SKM-1 treated with dmso at 0.1 percent for 144 hours (cell line): Measurements from ENCODE around the gene NDUFAF3.

Source experiments
- DNase-seq: peaks from one replicate; lab custom pipeline; 2025; ENCODE audit not compliant: unreplicated experiment; lab: John Stamatoyannopoulos, UW

The NDUFAF3 gene

DNA sequence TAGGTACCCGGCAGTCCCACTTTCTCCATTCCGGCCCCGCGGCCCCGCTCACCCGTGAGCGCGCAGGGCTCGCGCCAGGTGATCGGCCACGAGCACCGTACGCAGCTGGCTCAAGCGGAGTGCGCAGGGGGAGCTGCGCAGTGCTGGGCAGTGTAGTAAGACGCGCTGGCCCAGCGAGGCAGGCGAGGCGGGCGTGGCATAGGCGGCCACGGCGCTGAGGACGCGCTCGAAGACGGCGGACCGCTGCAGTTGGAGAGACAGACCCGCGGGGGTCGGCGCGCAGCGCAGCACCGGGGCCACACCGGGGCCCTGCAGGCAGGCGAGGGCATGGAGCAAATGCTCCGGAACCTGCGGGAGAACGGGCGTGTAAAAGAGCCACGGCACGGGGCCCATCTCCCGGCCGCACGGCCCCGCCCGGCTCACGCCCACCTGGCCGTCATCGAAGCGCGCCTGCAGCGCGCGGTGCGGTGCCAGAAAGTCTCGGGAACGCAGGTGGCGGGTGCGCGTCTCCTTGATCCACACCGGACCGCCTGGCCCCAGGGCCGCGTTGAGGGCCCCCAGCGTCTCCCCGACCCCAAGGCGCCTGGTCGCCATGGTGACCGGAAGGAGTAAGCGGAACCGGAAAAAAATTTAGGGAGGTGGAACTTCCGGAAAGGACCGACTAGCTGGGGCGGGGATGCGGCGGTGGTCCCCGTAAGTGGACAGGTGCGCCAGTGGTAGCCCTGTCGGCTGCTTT, 3.8 kb upstream of the NDUFAF3 start, which contains the start of gene DALRD3:
Gene DALRD3 (minus strand): TSS at position 610 of the 736 bp plus-strand sequence. CDS start 16 bp downstream, at position 594.
- peak; percentile 64 for DNase-seq

DNA sequence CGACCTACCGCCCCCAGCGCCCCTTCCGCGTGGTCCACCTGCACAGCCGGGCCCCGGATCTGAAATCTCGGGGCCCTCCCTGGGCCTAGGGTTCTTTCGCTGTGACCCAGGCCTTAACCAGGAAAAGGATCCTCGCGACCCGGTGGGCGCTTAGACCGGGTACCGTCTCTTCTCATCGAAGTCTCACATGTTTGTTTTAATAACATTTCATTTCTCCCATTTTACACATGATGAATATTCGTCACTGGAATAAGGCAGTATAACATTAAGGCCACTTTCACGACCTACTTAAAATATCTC, 3.3 kb upstream of the NDUFAF3 start:
- DNase-seq, result no peak

DNA sequence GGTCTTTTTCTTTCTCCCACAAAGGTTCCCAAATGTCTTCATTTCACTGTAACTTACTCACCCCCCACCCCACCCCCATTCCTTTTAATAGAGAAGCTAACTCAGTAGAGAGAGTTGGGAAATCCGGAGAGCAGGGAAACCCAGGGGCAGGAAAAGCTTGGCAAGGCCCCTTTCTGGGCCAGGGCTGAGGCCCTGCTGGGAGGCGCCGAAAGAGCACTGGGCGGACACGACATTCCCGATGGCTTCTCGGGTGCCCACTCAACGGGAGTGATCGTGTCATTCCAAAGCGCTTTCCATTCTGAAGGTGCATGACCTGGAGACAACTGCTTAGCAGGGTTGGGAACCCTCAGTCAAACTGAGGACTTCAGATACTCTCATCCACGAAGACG, 2.0 kb upstream of the NDUFAF3 start:
- no peak for DNase-seq

DNA sequence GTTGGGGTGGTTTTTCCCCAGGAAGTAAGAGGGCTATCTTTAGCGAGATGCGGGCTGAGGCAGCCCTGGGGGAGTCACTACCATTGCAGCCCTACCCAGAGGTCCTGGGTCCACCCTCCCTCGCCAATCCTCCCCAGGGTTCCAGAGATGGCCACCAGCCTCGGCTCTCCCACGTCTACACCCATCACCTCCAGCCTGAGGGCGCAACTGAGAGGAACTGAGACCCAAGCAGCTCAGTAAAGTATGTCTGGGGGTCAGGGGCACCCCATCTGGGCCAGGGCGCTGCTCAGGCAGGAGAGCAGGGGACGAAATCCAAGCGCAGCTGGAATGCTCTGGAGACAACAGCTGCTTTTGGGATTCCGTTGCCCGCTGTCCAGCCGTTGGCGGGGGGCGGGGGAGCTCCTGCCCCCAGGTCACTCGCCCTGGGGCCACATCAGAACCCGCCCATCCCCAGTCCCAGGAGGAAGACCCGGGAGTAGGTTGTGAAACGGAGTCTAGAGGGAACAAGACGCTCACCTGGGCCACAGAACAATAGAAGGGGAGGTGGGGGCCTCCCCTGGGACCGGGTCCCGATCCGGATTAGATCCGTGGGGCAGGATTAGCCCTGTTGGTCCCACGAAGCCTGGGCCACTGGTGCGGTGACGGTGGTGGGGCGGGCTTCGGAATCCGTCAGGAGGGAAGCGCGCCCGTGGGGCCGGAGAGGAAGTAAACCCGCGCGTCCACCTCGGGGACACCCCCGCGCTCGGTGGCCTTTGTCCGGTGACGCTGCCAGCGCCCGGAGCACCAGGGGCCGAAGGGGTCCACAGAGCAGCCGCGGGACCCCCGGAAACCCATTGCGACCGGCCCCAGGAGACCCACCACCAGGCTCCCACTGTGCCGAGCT, 1.4 kb upstream of the NDUFAF3 start:
- DNase-seq, result peak; percentile 19

DNA sequence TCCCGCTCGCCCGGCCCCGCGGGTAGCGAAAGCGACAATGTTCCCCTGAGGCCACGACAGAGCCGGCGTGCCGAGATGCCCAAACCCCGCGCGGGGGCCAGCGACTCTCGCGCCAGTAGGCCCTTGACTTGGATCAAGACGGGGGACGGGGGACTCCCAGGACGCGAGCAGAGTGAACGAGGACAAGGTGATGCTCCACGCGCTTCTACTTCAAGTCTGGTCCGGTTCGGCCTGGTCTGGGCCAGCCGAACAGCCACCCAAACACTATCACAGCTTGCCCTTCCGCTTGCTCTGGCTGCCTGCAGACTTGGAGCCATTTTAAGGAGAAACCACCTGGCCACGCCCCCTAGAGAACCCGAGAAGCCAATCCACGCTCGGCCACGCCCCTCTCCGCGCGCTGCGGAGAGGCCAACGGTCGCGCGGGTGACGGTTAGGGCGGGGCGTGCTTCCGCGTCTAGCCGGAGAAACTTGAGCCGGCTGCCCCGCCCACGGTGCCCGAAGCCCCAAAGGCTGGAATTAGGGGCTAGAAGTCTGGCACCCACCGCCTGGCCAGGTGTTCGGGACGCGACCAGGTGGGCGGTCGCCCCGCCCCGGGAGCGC, 608 bp upstream of the NDUFAF3 start:
- peak; percentile 95 for DNase-seq

DNA sequence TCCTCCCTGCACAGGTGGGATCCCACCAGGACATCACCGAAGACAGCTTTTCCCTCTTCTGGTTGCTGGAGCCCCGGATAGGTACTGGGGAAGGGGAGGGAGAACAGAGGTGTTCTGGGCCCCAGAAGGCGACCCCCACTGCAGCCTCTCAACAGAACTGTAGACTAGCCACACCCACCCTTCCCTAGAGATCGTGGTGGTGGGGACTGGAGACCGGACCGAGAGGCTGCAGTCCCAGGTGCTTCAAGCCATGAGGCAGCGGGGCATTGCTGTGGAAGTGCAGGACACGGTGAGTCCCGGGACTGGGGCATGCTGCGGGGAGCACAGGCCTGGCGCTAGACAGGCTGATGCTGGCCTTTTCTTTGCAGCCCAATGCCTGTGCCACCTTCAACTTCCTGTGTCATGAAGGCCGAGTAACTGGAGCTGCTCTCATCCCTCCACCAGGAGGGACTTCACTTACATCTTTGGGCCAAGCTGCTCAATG, 809 bp downstream of the NDUFAF3 start:
- DNase-seq, result no peak

DNA sequence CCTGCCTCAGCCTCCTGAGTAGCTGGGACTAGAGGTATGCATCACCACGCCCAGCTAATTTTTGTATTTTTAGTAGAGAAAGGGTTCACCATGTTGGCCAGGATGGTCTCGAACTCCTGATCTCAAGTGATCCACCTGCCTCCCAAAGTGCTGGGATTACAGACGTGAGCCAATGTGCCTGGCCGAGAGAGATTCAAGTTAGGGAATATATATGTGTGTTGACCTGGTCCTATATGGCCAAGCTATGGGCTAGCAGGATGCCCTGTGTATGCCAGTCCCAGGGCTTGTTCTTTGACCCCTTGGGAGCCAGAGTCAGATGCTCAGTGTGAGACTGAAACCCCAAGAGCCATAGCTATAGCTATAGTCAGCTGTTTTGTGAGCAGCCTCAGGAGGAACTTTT, 1.9 kb downstream of the NDUFAF3 start:
- DNase-seq, result no peak

DNA sequence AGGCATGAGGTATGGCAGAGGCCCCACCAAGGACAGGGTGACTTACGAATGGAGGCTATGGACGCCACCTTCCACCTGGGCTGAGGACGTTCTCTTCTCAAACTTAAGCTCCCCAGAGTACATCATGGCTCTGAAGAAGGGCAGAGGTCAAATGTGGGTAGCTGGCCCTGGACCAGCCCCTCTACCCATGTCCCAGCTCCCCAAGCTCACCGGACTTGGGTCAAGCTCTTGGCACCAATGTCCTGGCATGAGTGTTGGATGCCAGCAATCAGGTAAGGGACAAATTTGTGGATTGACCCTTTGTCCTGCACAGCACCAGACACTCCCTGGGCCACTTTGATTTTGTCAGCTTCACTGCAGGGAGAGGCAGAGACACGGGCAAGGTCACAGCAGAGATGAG, 2.5 kb downstream of the NDUFAF3 start:
- DNase-seq, result no peak

DNA sequence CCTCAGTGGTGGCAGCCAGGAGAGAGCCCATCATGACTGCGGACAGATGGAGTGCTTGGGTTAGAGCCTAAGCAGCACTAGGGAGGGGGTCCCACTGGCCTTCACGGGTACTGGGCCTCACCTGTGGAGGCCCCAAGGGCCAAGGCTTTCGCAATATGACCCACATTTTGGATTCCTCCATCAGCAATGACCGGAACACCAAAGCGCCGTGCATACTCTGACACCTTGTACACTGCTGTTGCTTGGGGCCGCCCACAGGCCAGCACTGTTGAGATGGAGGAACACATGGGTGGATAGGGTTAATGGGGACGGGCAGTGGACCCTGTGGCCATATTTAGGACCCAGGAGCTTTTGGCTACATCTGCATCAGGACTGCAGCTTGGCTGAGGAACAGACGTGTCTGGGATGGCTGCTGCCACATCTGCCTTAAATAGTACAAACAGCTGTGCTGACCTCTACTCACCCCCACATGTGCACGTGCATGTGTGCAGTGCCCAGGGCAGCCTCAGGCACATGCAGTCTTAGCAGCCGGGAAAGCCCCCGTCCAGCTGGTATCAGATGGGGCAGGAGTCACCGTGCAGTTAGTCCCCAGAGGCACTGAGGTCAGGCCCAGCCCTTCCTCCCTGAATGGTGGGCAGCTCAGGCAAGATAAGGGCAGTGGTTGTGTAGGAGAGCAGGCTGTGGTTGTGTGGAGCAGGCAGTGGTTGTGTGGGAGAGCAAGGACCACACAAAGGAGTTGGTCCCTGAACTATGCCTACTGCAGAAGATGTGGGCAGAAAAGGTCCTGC, 3.3 kb downstream of the NDUFAF3 start:
- no peak for DNase-seq

DNA sequence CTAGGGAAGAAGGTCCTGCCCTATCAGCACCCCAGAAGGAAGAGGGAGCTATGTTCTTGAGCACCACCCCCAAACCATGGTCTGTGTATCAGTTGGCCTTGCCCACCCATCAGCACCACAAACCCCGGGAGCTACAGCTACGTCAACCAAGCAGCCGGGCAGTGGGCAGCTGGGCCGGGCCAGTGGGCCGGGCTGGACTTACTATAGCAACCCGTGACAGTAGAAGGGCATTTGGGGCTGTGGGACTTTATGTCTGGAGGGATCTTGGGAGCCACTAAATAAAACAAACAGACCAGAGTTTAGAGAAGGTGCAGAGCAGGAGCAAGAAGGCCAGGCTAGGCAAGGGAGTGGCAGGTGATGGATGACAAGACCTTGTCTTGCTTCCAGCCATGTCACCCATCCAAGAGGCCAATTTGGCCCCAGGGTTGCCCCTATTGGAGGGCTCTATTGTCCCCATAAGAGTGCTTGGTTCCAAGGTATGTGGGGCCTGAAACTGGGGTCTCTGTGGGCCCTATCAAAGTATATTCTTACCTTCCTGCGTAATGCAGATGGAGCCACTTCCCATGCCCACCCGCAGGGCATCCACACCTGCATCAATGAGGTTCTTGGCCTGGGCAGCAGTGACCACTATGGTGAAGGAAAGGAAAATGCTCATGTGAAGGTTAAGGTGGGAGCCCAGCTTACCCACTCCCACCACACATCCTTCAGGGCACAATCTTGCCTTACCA, 4.0 kb downstream of the NDUFAF3 start:
- DNase-seq, result no peak

DNA sequence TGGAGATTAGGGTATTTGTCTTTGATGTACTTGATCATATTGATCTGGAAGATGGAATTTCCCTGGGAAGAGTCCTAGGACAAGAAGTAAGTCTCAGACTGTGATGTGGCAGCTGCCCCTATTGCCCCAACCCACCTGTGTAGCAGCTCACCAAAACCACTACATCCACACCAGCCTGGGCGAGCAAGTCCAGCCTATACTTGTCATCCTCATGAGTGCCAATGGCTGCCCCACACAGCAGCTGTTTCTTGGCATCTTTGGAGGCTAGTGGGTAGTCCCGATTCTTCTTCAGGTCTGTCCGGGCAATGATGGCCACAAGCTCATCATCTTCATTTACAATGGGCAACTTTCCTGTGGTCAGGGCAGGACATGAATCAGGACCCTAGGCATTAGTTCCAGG, 4.6 kb downstream of the NDUFAF3 start:
- no peak for DNase-seq

DNA sequence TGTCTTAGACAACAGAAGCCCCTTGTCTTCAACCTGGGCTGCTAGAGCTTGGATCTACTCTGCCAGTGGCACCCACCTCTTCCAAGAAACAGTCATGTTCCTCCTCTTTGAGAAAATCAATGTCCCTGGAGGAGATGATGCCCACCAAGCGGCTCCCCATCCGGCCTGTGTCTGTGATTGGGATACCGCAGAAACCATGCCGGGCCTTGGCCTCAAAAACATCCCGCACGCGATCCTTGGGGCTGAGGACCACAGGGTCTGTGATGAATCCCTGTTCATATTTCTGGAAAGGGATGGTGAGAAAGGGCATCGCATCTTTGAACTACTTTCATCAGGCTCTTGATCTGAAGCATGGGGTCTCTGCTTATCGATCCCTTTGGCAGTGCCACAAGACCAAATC, 5.7 kb downstream of the NDUFAF3 start:
- DNase-seq, result no peak

DNA sequence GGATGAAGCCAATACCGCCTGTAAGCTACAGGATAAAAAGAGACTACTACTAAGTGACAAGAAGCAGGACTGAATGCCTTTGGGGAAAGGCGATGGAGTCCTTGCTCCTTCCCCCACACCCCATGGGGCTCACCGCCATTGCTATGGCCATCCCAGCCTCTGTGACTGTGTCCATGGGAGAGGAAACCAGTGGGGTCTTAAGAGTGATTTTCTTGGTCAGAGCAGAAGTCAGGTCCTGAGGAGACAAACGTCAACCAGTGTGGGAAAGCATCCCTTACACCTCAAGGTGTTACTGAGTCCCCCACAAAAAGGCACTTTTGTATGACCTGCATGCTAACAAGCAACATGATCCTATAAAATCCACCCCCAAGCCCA, 6.4 kb downstream of the NDUFAF3 start:
- DNase-seq, result no peak

DNA sequence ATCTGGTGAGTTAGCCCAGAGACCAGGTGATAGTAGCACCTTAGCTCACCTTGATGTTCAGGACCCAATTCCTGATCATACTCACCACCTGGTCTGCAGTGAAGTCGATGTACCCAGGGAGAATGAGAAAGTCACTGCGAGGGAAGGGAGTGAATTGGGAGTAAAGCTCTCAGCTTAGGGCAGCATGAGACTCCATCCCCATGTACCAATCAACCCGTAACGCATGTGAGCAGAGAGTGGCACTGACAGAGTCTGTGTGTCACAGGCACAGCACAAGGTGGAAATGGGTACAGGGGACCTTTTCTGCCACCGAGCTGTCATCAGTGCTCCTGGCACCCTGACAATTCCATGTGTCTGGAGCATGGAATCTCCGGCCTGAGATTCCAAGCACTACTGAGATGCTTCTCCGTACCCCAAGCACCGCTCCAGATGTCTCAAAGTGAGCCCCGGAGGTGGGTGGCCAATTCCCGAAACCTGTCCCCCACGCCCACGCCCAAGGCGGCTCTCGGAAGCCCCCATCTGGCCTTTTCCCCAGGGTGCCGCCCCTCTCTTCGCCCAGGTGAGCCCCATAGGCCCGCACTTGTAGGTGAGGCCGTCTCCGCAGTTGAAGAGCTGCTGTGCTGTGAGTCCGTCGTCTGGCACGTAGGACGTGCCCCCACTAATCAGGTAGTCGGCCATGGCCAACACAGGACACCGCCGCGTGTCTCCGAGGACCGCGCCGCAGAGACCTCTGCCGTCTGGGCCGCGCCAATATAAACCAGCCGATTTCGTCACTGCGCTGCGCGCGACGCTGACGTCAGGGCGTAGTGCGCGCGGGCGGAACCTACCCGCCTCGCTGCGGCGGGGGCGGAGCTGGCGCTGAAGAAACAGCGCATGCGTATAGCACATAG, 7.0 kb downstream of the NDUFAF3 start, which contains the start of gene IMPDH2:
Gene IMPDH2 (minus strand): TSS at position 726 of the 890 bp plus-strand sequence. CDS start 48 bp downstream, at position 678.
- DNase-seq, result peak; percentile 86

DNA sequence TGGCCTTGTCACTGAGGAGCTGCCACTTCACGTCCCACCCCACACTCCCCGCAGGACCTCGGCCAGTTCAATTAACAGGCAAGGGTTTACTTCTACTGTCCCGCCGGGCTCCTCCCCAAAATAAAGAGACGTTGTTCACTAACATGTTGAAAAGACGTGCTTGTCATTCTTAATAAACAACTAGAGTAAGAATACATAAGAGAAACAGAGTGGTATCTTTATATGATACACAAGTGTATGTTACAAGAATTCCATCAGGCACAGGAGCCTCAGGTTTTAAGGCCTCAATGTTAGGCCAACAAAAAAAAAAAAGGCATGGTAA, 7.6 kb downstream of the NDUFAF3 start:
- no peak for DNase-seq

DNA sequence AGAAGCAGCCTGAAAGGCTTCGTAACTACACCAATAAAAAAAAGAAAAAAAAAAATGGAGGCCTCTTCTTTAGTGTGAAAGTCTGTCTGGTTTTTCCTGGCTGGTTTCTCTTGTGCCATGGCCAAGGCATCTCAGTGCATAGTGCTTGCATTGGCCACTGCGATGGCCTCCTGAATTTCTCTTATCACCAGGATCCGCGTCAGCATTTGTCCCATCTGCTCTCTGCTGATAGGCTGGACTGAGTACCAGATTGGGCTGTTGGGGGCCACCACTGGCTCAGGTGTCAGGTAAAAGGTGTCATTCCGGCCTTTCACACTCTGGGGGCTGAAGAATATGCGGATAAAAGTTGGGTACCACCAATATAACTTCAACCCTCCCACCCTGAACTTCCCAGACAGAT, 8.4 kb downstream of the NDUFAF3 start:
- DNase-seq, result no peak

DNA sequence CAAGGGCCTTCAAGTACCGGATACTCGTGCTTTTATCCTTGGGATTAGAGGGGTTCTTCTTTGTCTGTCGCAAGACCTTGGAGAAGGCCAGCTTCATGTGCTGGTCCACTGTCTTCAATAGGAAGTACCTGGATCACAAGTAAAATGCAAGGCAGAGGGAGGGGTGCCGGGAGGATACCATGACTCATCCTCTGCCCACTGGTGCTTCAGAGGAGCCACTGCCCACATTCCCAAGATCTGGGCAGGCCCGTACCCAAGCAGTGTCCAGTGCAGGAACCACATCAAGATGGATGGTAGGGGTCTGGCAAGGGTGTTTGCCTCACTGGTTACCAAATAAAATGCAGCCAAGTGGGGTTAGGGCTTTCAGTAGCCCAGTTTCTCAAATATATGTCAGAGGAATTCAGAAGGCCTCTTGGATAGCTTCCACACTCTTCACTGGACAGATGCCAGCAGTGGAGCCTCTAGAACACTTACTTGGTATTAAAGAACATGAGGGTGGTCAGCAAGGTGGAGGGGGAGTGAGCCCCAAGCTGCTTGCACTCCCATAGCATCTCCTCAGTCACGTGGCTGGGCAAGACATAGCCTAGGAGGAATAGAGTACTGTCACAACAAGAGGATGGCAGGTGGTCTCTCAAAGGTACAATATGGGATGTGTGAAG, 10.9 kb downstream of the NDUFAF3 start:
- DNase-seq, result no peak

DNA sequence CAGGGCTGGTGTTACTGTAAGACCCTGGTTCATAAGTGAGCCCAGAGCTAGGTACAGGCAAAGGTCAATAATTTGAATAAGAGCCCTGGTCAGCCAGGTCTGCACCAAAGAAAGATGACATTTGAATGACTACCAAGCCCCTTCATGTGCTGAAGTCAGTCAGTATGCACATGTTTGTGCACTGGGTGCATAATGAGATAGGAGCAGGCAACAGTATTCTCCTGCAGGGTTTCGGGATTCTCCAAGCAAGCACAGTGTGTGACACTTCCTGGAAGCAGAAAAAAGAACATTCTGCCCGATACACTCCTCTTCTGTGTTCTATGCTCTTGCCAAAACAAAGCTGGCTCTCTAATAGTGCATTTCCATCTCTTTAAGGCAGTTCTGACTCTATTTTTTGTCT, 12.7 kb downstream of the NDUFAF3 start:
- no peak for DNase-seq

DNA sequence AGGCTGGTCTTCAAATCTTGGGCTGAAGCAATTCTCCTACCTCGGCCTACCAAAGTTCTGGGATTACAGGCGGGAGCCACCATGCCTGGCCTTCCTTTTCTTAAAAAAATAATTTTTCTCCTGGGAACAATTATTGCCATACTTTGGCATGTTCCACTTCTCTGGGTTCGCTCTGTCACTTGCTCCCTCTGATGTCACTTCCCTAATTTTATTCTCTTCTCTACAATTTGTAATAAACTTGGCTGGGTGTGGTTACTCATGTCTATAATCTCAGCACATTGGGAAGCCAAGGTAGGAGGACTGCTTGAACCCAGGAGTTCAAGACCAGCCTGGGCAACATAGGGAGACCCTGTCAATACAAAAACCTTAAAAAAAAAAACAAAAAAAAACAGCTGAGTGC, 13.4 kb downstream of the NDUFAF3 start:
- DNase-seq, result no peak
